ENCODE results near the gene GRIP2.

The GRIP2 gene

GRCh38 chr3:14561051-14561960 is 21.2 kb upstream of the GRIP2 start:
- no peak overlapping the region for H3K4me3 ChIP-seq (ENCODE audit: low read length)
- DNase-seq (ENCODE audit: low read depth, low spot score), result no peak
- H3K36me3 ChIP-seq (ENCODE audit: control insufficient read depth, insufficient read depth, low read length), result no peaks in the 10 kb centered on the region
- no peak overlapping the region for H3K27ac ChIP-seq (ENCODE audit: low read length)
- H3K4me1 ChIP-seq (ENCODE audit: control insufficient read depth, insufficient read depth, low read length), result peaks cover 2% of the 10 kb centered on the region; the same call in 1 of the 2 replicates
- H3K9me3 ChIP-seq (ENCODE audit: control insufficient read depth, insufficient read depth, low read length), result no peaks in the 10 kb centered on the region
- no peaks in the 10 kb centered on the region for H3K27me3 ChIP-seq (ENCODE audit: control insufficient read depth, insufficient read depth, low read length)
- WGBS (ENCODE audit: insufficient coverage, insufficient read length), result no CpG with 5 or more reads among the region's 8 CpGs

GRCh38 chr3:14560110-14560509 is 20.0 kb upstream of the GRIP2 start:
- Histone ChIP-seq H3K27ac (ENCODE audit: low read length) (no peak overlapping the region), H3K4me1 (ENCODE audit: control insufficient read depth, insufficient read depth, low read length) (peaks cover 5% of the 10 kb centered on the region; the same call in 1 of the 2 replicates), H3K27me3 (ENCODE audit: control insufficient read depth, insufficient read depth, low read length) (no peaks in the 10 kb centered on the region), H3K9me3 (ENCODE audit: control insufficient read depth, insufficient read depth, low read length) (no peaks in the 10 kb centered on the region), H3K4me3 (ENCODE audit: low read length) (no peak overlapping the region), H3K36me3 (ENCODE audit: control insufficient read depth, insufficient read depth, low read length) (no peaks in the 10 kb centered on the region)
- whole genome bisulfite sequencing (ENCODE audit: insufficient coverage, insufficient read length), result no CpG with 5 or more reads among the region's 4 CpGs
- no peak for DNase-seq (ENCODE audit: low read depth, low spot score)

DNA sequence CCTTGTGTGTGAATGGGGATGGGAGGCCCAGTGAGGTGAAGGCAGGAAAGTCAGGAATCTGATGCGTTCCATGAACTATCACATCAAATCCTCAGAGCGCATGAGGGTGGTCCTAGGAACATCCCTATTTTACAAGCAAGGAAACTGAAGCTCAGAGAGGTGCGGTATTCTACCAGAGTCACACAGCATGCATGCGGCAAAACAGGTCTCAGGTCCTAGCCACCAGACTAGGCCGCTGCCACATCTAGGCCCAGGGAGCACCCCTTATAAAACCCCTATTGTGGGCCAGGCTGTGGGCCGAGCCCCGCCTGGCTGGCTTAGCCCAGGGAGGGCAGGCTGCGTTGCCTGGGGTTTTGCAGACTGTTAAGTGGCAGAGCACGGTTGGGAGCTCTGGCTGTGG is 17.9 kb upstream of the GRIP2 start:
- Histone ChIP-seq H3K4me1 (ENCODE audit: control insufficient read depth, insufficient read depth, low read length) (peaks cover 3% of the 10 kb centered on the region; the same call in 1 of the 2 replicates), H3K4me3 (ENCODE audit: low read length) (no peak overlapping the region), H3K9me3 (ENCODE audit: control insufficient read depth, insufficient read depth, low read length) (no peaks in the 10 kb centered on the region), H3K27me3 (ENCODE audit: control insufficient read depth, insufficient read depth, low read length) (no peaks in the 10 kb centered on the region), H3K36me3 (ENCODE audit: control insufficient read depth, insufficient read depth, low read length) (no peaks in the 10 kb centered on the region), H3K27ac (ENCODE audit: low read length) (no peak overlapping the region)
- no CpG with 5 or more reads among the region's 9 CpGs for WGBS (ENCODE audit: insufficient coverage, insufficient read length)
- DNase-seq (ENCODE audit: low read depth, low spot score), result no peak

- DNase-seq (ENCODE audit: low read depth, low spot score), result no peak
- H3K27me3 ChIP-seq (ENCODE audit: control insufficient read depth, insufficient read depth, low read length), result no peaks in the 10 kb centered on the region
- no peaks in the 10 kb centered on the region for H3K9me3 ChIP-seq (ENCODE audit: control insufficient read depth, insufficient read depth, low read length)
- no peak overlapping the region for H3K27ac ChIP-seq (ENCODE audit: low read length)
- H3K4me1 ChIP-seq (ENCODE audit: control insufficient read depth, insufficient read depth, low read length), result peaks cover 3% of the 10 kb centered on the region; the same call in 1 of the 2 replicates
- H3K4me3 ChIP-seq (ENCODE audit: low read length), result no peak overlapping the region
- no CpG with 5 or more reads among the region's 22 CpGs for WGBS (ENCODE audit: insufficient coverage, insufficient read length)
- no peaks in the 10 kb centered on the region for H3K36me3 ChIP-seq (ENCODE audit: control insufficient read depth, insufficient read depth, low read length)
Observed at GRCh38 chr3:14555835-14556234, 15.7 kb upstream of the GRIP2 start.

DNA sequence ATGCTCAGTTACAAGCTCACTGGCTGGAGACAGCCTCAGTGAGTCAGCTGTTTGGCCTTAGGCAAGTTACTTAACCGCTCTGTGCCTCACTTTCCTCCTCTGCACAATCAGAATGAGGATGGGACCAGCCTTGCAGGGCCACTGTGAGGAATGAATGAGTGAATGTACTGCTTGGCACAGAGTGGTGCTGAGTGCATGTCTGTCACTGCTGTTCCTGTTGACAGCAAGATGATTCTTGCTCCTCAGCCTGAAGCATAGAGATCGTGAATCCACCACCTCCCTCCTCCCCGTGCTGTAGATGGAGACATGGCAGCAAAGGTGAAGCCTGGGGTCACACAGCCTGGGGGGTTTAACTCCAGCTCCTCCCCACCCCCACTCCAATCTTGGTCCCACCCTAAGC is 14.6 kb upstream of the GRIP2 start:
- peaks cover 3% of the 10 kb centered on the region; the same call in 1 of the 2 replicates for H3K4me1 ChIP-seq (ENCODE audit: control insufficient read depth, insufficient read depth, low read length)
- no peak overlapping the region for H3K27ac ChIP-seq (ENCODE audit: low read length)
- DNase-seq (ENCODE audit: low read depth, low spot score), result no peak
- no CpG with 5 or more reads among the region's 3 CpGs for whole genome bisulfite sequencing (ENCODE audit: insufficient coverage, insufficient read length)
- no peak overlapping the region for H3K4me3 ChIP-seq (ENCODE audit: low read length)
- H3K27me3 ChIP-seq (ENCODE audit: control insufficient read depth, insufficient read depth, low read length), result no peaks in the 10 kb centered on the region
- H3K36me3 ChIP-seq (ENCODE audit: control insufficient read depth, insufficient read depth, low read length), result no peaks in the 10 kb centered on the region
- H3K9me3 ChIP-seq (ENCODE audit: control insufficient read depth, insufficient read depth, low read length), result no peaks in the 10 kb centered on the region

DNA sequence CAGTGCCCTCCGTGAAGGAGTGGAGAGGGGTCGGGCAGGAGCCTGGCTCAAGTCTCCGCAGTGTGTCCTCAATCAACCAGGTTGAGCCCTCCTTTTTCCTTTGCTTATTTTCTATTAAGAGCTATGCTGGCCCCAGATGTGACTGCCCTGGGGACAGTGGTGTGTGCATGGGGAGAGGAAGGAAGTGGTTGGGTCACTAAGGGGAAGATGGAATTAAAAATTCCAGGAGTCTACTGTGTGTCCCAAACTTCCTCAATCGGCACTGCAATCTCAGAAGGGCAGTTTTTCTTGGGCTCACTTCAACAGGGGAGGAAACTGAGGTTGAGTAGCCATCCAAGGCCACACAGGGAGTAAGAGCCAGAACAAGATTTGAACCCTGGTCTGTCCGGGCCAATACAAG is 13.7 kb upstream of the GRIP2 start:
- no CpG with 5 or more reads among the region's 5 CpGs for WGBS (ENCODE audit: insufficient coverage, insufficient read length)
- peaks cover 3% of the 10 kb centered on the region; the same call in 1 of the 2 replicates for H3K4me1 ChIP-seq (ENCODE audit: control insufficient read depth, insufficient read depth, low read length)
- H3K36me3 ChIP-seq (ENCODE audit: control insufficient read depth, insufficient read depth, low read length), result no peaks in the 10 kb centered on the region
- H3K4me3 ChIP-seq (ENCODE audit: low read length), result no peak overlapping the region
- H3K27me3 ChIP-seq (ENCODE audit: control insufficient read depth, insufficient read depth, low read length), result no peaks in the 10 kb centered on the region
- no peak overlapping the region for H3K27ac ChIP-seq (ENCODE audit: low read length)
- no peaks in the 10 kb centered on the region for H3K9me3 ChIP-seq (ENCODE audit: control insufficient read depth, insufficient read depth, low read length)
- DNase-seq (ENCODE audit: low read depth, low spot score), result no peak

DNA sequence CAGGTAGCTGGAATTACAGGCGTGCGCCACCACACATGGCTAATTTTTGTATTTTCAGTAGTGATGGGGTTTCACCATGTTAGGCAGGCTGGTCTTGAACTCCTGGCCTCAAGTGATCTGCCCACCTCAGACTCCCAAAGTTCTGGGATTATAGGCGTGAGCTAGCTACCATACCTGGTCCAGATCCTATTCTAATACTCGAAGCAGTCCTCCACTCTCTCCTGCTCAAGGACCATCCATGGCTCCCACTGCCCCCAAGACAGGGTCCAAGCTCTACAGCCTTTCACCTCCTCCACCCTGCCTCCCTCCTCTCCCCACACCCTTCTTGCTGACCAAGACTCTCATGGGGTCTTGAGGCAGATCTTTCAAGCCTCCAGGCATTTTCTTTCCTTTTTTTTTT is 12.6 kb upstream of the GRIP2 start:
- Histone ChIP-seq H3K9me3 (ENCODE audit: control insufficient read depth, insufficient read depth, low read length) (no peaks in the 10 kb centered on the region), H3K4me3 (ENCODE audit: low read length) (no peak overlapping the region), H3K36me3 (ENCODE audit: control insufficient read depth, insufficient read depth, low read length) (no peaks in the 10 kb centered on the region), H3K4me1 (ENCODE audit: control insufficient read depth, insufficient read depth, low read length) (peaks cover 3% of the 10 kb centered on the region; the same call in 1 of the 2 replicates), H3K27ac (ENCODE audit: low read length) (no peak overlapping the region), H3K27me3 (ENCODE audit: control insufficient read depth, insufficient read depth, low read length) (no peaks in the 10 kb centered on the region)
- no CpG with 5 or more reads among the region's 4 CpGs for WGBS (ENCODE audit: insufficient coverage, insufficient read length)
- no peak for DNase-seq (ENCODE audit: low read depth, low spot score)

- Histone ChIP-seq H3K9me3 (ENCODE audit: control insufficient read depth, insufficient read depth, low read length) (no peaks in the 10 kb centered on the region), H3K27me3 (ENCODE audit: control insufficient read depth, insufficient read depth, low read length) (no peaks in the 10 kb centered on the region), H3K4me3 (ENCODE audit: low read length) (no peak overlapping the region), H3K4me1 (ENCODE audit: control insufficient read depth, insufficient read depth, low read length) (peaks cover 3% of the 10 kb centered on the region; the same call in 1 of the 2 replicates), H3K27ac (ENCODE audit: low read length) (no peak overlapping the region), H3K36me3 (ENCODE audit: control insufficient read depth, insufficient read depth, low read length) (no peaks in the 10 kb centered on the region)
- DNase-seq (ENCODE audit: low read depth, low spot score), result no peak
- no CpG with 5 or more reads among the region's 8 CpGs for WGBS (ENCODE audit: insufficient coverage, insufficient read length)
Observed at GRCh38 chr3:14552041-14552648, 12.0 kb upstream of the GRIP2 start.

DNA sequence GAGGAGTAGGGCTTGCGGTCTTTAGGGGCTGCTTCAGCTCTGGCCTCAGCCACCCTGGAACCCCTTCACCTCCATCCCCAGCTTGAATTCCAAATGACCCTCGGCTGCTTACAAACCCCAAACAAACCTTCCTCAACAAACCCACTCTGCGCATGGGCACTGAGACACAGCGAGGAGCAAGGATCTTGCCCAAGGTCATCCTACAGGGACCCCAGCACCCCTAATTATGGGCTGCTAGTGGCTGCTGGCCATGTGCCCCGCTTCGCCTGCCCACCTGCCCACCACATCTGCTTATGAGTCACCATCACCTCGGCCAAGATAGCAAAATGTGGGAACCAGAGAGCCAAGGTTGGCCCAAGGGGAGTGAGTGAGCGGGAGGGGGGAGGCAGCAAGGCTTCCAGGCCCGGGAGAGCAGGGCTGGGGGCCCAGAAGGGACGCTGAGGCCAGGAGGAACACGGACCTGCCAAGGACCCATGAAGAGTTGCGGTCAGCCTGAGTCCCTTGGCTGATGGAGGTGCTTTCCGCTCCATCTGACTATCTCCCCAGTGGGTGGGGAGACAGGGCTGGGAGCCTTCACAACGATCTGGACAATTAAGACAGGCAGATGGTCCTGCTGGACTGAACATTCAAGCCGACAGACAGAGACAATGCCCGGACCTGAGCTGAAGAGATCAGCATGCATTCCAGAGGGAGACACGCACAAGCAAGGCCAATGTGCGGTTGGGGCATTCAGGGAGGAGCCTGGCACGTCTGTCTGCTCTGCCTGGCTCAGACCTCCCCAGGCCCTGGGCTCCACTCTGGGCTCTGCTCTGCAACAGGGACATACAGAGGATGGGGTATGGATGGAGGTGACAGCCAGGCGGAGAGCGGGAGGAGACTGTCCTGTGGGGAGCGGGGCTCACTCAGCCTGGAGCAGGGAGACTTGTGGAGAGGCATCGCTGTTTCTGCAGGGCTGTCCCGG is 10.8 kb upstream of the GRIP2 start:
- no CpG with 5 or more reads among the region's 24 CpGs for WGBS (ENCODE audit: insufficient coverage, insufficient read length)

GRCh38 chr3:14550181-14550580 is 10.0 kb upstream of the GRIP2 start:
- H3K27me3 ChIP-seq (ENCODE audit: control insufficient read depth, insufficient read depth, low read length), result no peaks in the 10 kb centered on the region
- no peak overlapping the region for H3K27ac ChIP-seq (ENCODE audit: low read length)
- H3K4me1 ChIP-seq (ENCODE audit: control insufficient read depth, insufficient read depth, low read length), result no peaks in the 10 kb centered on the region
- H3K36me3 ChIP-seq (ENCODE audit: control insufficient read depth, insufficient read depth, low read length), result no peaks in the 10 kb centered on the region; the same call in 1 of the 2 replicates
- WGBS (ENCODE audit: insufficient coverage, insufficient read length), result no CpG with 5 or more reads among the region's 6 CpGs
- DNase-seq (ENCODE audit: low read depth, low spot score), result no peak
- no peaks in the 10 kb centered on the region for H3K9me3 ChIP-seq (ENCODE audit: control insufficient read depth, insufficient read depth, low read length)
- H3K4me3 ChIP-seq (ENCODE audit: low read length), result no peak overlapping the region

More for the DNA sequence above, 10.8 kb upstream of the GRIP2 start:
- no peak overlapping the region for H3K27ac ChIP-seq (ENCODE audit: low read length)
- H3K27me3 ChIP-seq (ENCODE audit: control insufficient read depth, insufficient read depth, low read length), result no peaks in the 10 kb centered on the region
- H3K36me3 ChIP-seq (ENCODE audit: control insufficient read depth, insufficient read depth, low read length), result no peaks in the 10 kb centered on the region
- H3K4me1 ChIP-seq (ENCODE audit: control insufficient read depth, insufficient read depth, low read length), result no peaks in the 10 kb centered on the region
- no peak for DNase-seq (ENCODE audit: low read depth, low spot score)
- H3K9me3 ChIP-seq (ENCODE audit: control insufficient read depth, insufficient read depth, low read length), result no peaks in the 10 kb centered on the region
- no peak overlapping the region for H3K4me3 ChIP-seq (ENCODE audit: low read length)

Measured in iPS DF 6.9 (cell line).